SK-N-SH (cell line): Measurements from ENCODE around the gene CELF4. TPM values are rescaled to one million over a fixed set of nuclear protein-coding genes. Genes with fewer than 3 reads are reported as not detected.

Source experiments
- CTCF ChIA-PET: fragments of 300-600, 350-600 bp; formaldehyde crosslinking; extraction: SDS; loops from one replicate; lab custom pipeline; 2021; lab: Yijun Ruan, JAX
- POLR2A ChIA-PET: fragments of 350-600 bp; sonication (Branson Sonifier 250); formaldehyde crosslinking; extraction: SDS; loops from one replicate; lab custom pipeline; 2020; ENCODE audit warnings: antibody characterized with exemption, inconsistent platforms; lab: Yijun Ruan, JAX
- DNase-seq: peaks from one replicate; pipeline ENCODE4 v3.0.0; 2012
- H2AFZ ChIP-seq: fragments of 200-600 bp; sonication (generic); 2 replicates; pipeline ENCODE4 v1.8.1; 2016; ENCODE audit warnings: antibody characterized with exemption, mild to moderate bottlenecking, low read depth
- H3F3A ChIP-seq: fragments of 200-600 bp; sonication (generic); replicated peaks from 2 replicates; pipeline ENCODE3; 2016; ENCODE audit warnings: antibody characterized with exemption, mild to moderate bottlenecking; ENCODE audit not compliant: insufficient read depth
- H3K27ac ChIP-seq, 2 experiments: fragments of 200-500 bp in 1 of 2; fragments of 200-600 bp in 1 of 2; sonication (Bioruptor generic) in 1 of 2; sonication (generic), shearing (Covaris generic) in 1 of 2; 2 replicates each; pipeline versions ENCODE4 v1.5.1 to v1.6.1; 2014 to 2016; ENCODE audit warnings: low read depth in 2 of 2, inconsistent platforms in 1 of 2, low read length in 1 of 2, mild to moderate bottlenecking in 1 of 2, mixed read lengths in 1 of 2
- H3K27me3 ChIP-seq: fragments of 200-600 bp; sonication (generic), shearing (Covaris generic); 2 replicates; pipeline ENCODE4 v1.6.1; 2016; ENCODE audit warnings: mixed run types; ENCODE audit not compliant: insufficient read depth
- H3K36me3 ChIP-seq, 2 experiments: fragments of 200-500 bp in 1 of 2; fragments of 200-600 bp in 1 of 2; sonication (Bioruptor generic) in 1 of 2; sonication (generic) in 1 of 2; replicated peaks in 1 of 2; 2 replicates each; pipeline versions ENCODE3 to v1.5.1; 2014 to 2016; ENCODE audit warnings: low read length in 1 of 2, mild to moderate bottlenecking in 1 of 2; ENCODE audit not compliant: insufficient read depth in 2 of 2, control insufficient read depth in 1 of 2
- H3K4me1 ChIP-seq, 2 experiments: fragments of 200-500 bp in 1 of 2; fragments of 200-600 bp in 1 of 2; sonication (Bioruptor generic) in 1 of 2; sonication (generic), shearing (Covaris generic) in 1 of 2; 2 replicates each; pipeline versions ENCODE4 v1.5.1 to v1.6.1; 2014 to 2016; ENCODE audit warnings: low read depth in 1 of 2, low read length in 1 of 2, mixed run types in 1 of 2; ENCODE audit not compliant: insufficient read depth in 2 of 2, control insufficient read depth in 1 of 2
- H3K4me2 ChIP-seq: fragments of 200-600 bp; sonication (generic), shearing (Covaris generic); 2 replicates; pipeline ENCODE4 v1.6.1; 2017; ENCODE audit warnings: mixed run types
- H3K4me3 ChIP-seq, 2 experiments: fragments of 200-500 bp in 1 of 2; fragments of 200-600 bp in 1 of 2; sonication (Bioruptor generic) in 1 of 2; sonication (generic), shearing (Covaris generic) in 1 of 2; 2 replicates each; pipeline versions ENCODE4 v1.5.1 to v1.8.1; 2014 to 2016; ENCODE audit warnings: low read depth in 2 of 2, inconsistent platforms in 1 of 2, low read length in 1 of 2, mild to moderate bottlenecking in 1 of 2, mixed read lengths in 1 of 2, moderate library complexity in 1 of 2
- H3K79me2 ChIP-seq: fragments of 200-600 bp; sonication (generic); 2 replicates; pipeline ENCODE4 v1.8.1; 2017; ENCODE audit warnings: mild to moderate bottlenecking; ENCODE audit not compliant: insufficient read depth
- H3K9ac ChIP-seq: fragments of 200-600 bp; sonication (generic); 2 replicates; pipeline ENCODE4 v1.6.1; 2017; ENCODE audit warnings: mixed run types
- H3K9me2 ChIP-seq: fragments of 200-600 bp; sonication (generic); 2 replicates; pipeline ENCODE4 v1.6.1; 2017; ENCODE audit warnings: mixed run types
- H3K9me3 ChIP-seq: fragments of 200-600 bp; sonication (generic); 2 replicates; pipeline ENCODE4 v1.6.1; 2017; ENCODE audit warnings: mixed run types, mild to moderate bottlenecking, moderate library complexity
- H4K20me1 ChIP-seq: fragments of 200-600 bp; sonication (generic); 2 replicates; pipeline ENCODE4 v1.6.1; 2017; ENCODE audit warnings: mild to moderate bottlenecking, mixed run types; ENCODE audit not compliant: insufficient read depth
- ELF1 ChIP-seq: IDR thresholded peaks from 2 replicates; pipeline ENCODE4 v1.4.0; 2012
- EP300 ChIP-seq, 2 experiments: IDR thresholded peaks; 2 replicates each; pipeline versions ENCODE4 v1.4.0 to v1.6.1; 2012; ENCODE audit warnings: borderline replicate concordance in 1 of 2, low read depth in 1 of 2, low read length in 1 of 2
- FOSL2 ChIP-seq: IDR thresholded peaks from 2 replicates; pipeline ENCODE4 v1.4.0; 2012; ENCODE audit warnings: low read depth, mild to moderate bottlenecking, moderate library complexity, borderline replicate concordance
- FOXJ3 ChIP-seq: sonication (generic); formaldehyde crosslinking; IDR thresholded peaks from 2 replicates; pipeline ENCODE4 v1.5.1; 2020; ENCODE audit warnings: mild to moderate bottlenecking, missing genetic modification reagents
- FOXM1 ChIP-seq: IDR thresholded peaks from 2 replicates; pipeline ENCODE4 v1.4.0; 2012; ENCODE audit warnings: low read depth, mild to moderate bottlenecking
- GABPA ChIP-seq: IDR thresholded peaks from 2 replicates; pipeline ENCODE4 v1.4.0; 2012; ENCODE audit warnings: low read depth, mild to moderate bottlenecking
- GATA2 ChIP-seq: sonication (generic); formaldehyde crosslinking; IDR thresholded peaks from 2 replicates; pipeline ENCODE4 v1.5.0; 2020; ENCODE audit warnings: mild to moderate bottlenecking, missing genetic modification reagents
- JUND ChIP-seq: IDR thresholded peaks from 2 replicates; pipeline ENCODE4 v1.4.0; 2012
- MXI1 ChIP-seq: IDR thresholded peaks from 2 replicates; pipeline ENCODE4 v1.6.1; 2012; ENCODE audit warnings: mild to moderate bottlenecking, low read depth, low read length, improper control_type of control experiment
- NFIC ChIP-seq: IDR thresholded peaks from 2 replicates; pipeline ENCODE4 v1.4.0; 2012; ENCODE audit warnings: borderline replicate concordance
- POLR2AphosphoS5 ChIP-seq: IDR thresholded peaks from 2 replicates; pipeline ENCODE4 v1.6.1; 2012; ENCODE audit warnings: low read depth, low read length
- RXRA ChIP-seq: IDR thresholded peaks from 2 replicates; pipeline ENCODE4 v1.4.0; 2012; ENCODE audit warnings: low read depth, mild to moderate bottlenecking, borderline replicate concordance
- TAF1 ChIP-seq: IDR thresholded peaks from 2 replicates; pipeline ENCODE4 v1.6.1; 2012; ENCODE audit warnings: low read depth, mild to moderate bottlenecking, low read length, moderate library complexity, borderline replicate concordance
- TCF12 ChIP-seq: IDR thresholded peaks from 2 replicates; pipeline ENCODE4 v1.4.0; 2012
- TEAD4 ChIP-seq: IDR thresholded peaks from 2 replicates; pipeline ENCODE4 v1.4.0; 2012; ENCODE audit warnings: mild to moderate bottlenecking, borderline replicate concordance; ENCODE audit not compliant: insufficient read depth
- WGBS: methylation state at CpG from one replicate; pipeline ENCODE4 v1.1.6; 2017; ENCODE audit warnings: low lambda C conversion rate; 5-methylcytosine and 5-hydroxymethylcytosine counted together
- polyA plus RNA-seq, 3 experiments: library from polyadenylated mRNA; depleted of rRNA; stranded (reverse); fragments of >200 nt; gene quantifications; 2 replicates each; pipeline ENCODE4 v1.2.3, GENCODE V29; 2012
- TF ChIP-seq, protein P1 (sequence below): IDR thresholded peaks from 2 replicates; pipeline ENCODE4 v1.4.0; 2012; ENCODE audit warnings: low read depth, borderline replicate concordance
- TF ChIP-seq, protein P2 (sequence below): IDR thresholded peaks from 2 replicates; pipeline ENCODE4 v1.6.1; 2012; ENCODE audit warnings: mild to moderate bottlenecking, low read depth, low read length, moderate library complexity
- TF ChIP-seq, protein P3 (sequence below): fragments of 150-350 bp; IDR thresholded peaks from 2 replicates; pipeline ENCODE4 v1.6.1; 2016; ENCODE audit warnings: mild to moderate bottlenecking, low read depth, low read length
- TF ChIP-seq, protein P4 (sequence below): fragments of 150-350 bp; IDR thresholded peaks from 2 replicates; pipeline ENCODE4 v1.6.1; 2017; ENCODE audit warnings: antibody characterized with exemption, low read length, low read depth, borderline replicate concordance
- TF ChIP-seq, protein P5 (sequence below): IDR thresholded peaks from 2 replicates; pipeline ENCODE4 v1.4.0; 2012; ENCODE audit warnings: low read depth

Gene CELF4
- polyA plus RNA-seq, 1 of the 3 experiments (the other 2 are of a cell fraction) = 0.26 TPM

DNA sequence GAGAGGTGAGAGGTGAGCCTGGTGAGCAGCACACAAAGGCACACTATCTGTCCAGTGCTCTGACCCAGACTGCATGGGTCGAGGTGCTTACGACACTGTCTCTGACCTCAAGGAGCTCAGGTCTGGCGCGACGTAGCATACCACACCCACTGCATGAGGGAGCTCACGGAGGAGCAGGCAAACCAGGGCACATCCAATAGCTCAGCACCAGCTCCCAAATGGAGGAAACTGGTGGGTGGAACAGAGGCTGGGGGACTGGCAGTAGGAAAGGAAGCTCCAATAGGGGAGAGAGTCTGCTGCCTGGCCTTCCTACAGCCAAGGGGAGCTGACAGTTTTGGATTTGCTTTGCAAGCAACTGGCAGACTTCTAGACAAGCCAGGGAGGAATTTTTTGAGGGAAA, 36.3 kb downstream of the CELF4 start:
- ChIA-PET CTCF (interaction anchor here (0.9 to 17.4 kb wide), 5 partner anchors 9 to 186 kb away, joined by 3 to 298 read pairs (median 5); no protein-coding TSS in a partner anchor), POLR2A (no interaction called here)
- Histone ChIP-seq H3K9ac (no peak overlapping the region), H3K9me3 (no peaks in the 10 kb centered on the region), H3K79me2 (no peaks in the 10 kb centered on the region), H3F3A (no peaks in the 10 kb centered on the region), H3K4me1 (peaks cover 0 to 21% of the 10 kb centered on the region in 2 experiments; a peak in 1 of 4 replicates), H3K36me3 (no peaks in the 10 kb centered on the region), H3K4me3 (no peak overlapping the region), H3K27ac (no peak overlapping the region), H2AFZ (no peak overlapping the region), H4K20me1 (no peaks in the 10 kb centered on the region), H3K4me2 (no peak overlapping the region), H3K27me3 (no peaks in the 10 kb centered on the region), H3K9me2 (no peaks in the 10 kb centered on the region)
- WGBS = 62% methylated on average over 6 of the region's 6 CpGs
- DNase-seq = no peak
- TF ChIP-seq GABPA (no peak), GATA2 (CRISPR knock-in tag) (no peak), POLR2AphosphoS5 (no peak), JUND (no peak), RXRA (no peak), FOSL2 (no peak), MXI1 (no peak), EP300 (IDR thresholded peaks at IDR 0.05; ENCODE audit: borderline replicate concordance in 1 of 2, low read depth in 1 of 2, low read length in 1 of 2) (no peak), ELF1 (no peak), TAF1 (no peak), NFIC (no peak), TCF12 (no peak), TEAD4 (no peak), FOXJ3 (CRISPR knock-in tag) (no peak), FOXM1 (no peak)
- TF ChIP-seq, protein P1, sequence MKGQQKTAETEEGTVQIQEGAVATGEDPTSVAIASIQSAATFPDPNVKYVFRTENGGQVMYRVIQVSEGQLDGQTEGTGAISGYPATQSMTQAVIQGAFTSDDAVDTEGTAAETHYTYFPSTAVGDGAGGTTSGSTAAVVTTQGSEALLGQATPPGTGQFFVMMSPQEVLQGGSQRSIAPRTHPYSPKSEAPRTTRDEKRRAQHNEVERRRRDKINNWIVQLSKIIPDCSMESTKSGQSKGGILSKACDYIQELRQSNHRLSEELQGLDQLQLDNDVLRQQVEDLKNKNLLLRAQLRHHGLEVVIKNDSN = no peak
- TF ChIP-seq, protein P2, sequence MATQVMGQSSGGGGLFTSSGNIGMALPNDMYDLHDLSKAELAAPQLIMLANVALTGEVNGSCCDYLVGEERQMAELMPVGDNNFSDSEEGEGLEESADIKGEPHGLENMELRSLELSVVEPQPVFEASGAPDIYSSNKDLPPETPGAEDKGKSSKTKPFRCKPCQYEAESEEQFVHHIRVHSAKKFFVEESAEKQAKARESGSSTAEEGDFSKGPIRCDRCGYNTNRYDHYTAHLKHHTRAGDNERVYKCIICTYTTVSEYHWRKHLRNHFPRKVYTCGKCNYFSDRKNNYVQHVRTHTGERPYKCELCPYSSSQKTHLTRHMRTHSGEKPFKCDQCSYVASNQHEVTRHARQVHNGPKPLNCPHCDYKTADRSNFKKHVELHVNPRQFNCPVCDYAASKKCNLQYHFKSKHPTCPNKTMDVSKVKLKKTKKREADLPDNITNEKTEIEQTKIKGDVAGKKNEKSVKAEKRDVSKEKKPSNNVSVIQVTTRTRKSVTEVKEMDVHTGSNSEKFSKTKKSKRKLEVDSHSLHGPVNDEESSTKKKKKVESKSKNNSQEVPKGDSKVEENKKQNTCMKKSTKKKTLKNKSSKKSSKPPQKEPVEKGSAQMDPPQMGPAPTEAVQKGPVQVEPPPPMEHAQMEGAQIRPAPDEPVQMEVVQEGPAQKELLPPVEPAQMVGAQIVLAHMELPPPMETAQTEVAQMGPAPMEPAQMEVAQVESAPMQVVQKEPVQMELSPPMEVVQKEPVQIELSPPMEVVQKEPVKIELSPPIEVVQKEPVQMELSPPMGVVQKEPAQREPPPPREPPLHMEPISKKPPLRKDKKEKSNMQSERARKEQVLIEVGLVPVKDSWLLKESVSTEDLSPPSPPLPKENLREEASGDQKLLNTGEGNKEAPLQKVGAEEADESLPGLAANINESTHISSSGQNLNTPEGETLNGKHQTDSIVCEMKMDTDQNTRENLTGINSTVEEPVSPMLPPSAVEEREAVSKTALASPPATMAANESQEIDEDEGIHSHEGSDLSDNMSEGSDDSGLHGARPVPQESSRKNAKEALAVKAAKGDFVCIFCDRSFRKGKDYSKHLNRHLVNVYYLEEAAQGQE = no peak
- TF ChIP-seq, protein P3, sequence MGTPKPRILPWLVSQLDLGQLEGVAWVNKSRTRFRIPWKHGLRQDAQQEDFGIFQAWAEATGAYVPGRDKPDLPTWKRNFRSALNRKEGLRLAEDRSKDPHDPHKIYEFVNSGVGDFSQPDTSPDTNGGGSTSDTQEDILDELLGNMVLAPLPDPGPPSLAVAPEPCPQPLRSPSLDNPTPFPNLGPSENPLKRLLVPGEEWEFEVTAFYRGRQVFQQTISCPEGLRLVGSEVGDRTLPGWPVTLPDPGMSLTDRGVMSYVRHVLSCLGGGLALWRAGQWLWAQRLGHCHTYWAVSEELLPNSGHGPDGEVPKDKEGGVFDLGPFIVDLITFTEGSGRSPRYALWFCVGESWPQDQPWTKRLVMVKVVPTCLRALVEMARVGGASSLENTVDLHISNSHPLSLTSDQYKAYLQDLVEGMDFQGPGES = no peak
- TF ChIP-seq, protein P4, sequence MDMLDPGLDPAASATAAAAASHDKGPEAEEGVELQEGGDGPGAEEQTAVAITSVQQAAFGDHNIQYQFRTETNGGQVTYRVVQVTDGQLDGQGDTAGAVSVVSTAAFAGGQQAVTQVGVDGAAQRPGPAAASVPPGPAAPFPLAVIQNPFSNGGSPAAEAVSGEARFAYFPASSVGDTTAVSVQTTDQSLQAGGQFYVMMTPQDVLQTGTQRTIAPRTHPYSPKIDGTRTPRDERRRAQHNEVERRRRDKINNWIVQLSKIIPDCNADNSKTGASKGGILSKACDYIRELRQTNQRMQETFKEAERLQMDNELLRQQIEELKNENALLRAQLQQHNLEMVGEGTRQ = no peak
- TF ChIP-seq, protein P5, sequence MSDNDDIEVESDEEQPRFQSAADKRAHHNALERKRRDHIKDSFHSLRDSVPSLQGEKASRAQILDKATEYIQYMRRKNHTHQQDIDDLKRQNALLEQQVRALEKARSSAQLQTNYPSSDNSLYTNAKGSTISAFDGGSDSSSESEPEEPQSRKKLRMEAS = no peak
